Measurements from ENCODE around the gene ZNF143.

The ZNF143 gene

GRCh38 chr11:9550191-9550628, 89.4 kb downstream of the ZNF143 start:
- no peak for DNase-seq

GRCh38 chr11:9561279-9561982, 100.6 kb downstream of the ZNF143 start:
- no peak for DNase-seq

- no peak for DNase-seq
Observed at GRCh38 chr11:9562716-9563115, 101.9 kb downstream of the ZNF143 start.

- DNase-seq: no peak
Observed at GRCh38 chr11:9563196-9563730, 102.5 kb downstream of the ZNF143 start.

- peak; percentile 65 for DNase-seq
Observed at GRCh38 chr11:9565822-9566560, 105.2 kb downstream of the ZNF143 start.

- DNase-seq: no peak
Observed at GRCh38 chr11:9566561-9567063, 105.8 kb downstream of the ZNF143 start.

GRCh38 chr11:9567401-9567800, 106.6 kb downstream of the ZNF143 start:
- DNase-seq: no peak

GRCh38 chr11:9568161-9568853, 107.5 kb downstream of the ZNF143 start:
- no peak for DNase-seq

GRCh38 chr11:9568854-9569587, 108.2 kb downstream of the ZNF143 start:
- peak; percentile 55 for DNase-seq

GRCh38 chr11:9569588-9570164, 108.9 kb downstream of the ZNF143 start:
- no peak for DNase-seq

- DNase-seq: no peak
Observed at GRCh38 chr11:9570313-9571025, 109.7 kb downstream of the ZNF143 start.

- no peak for DNase-seq
Observed at GRCh38 chr11:9571071-9571762, 110.4 kb downstream of the ZNF143 start.

- no peak for DNase-seq
Observed at GRCh38 chr11:9571763-9572115, 110.9 kb downstream of the ZNF143 start.

- DNase-seq: peak; percentile 97
Observed at GRCh38 chr11:9573052-9573774, 112.4 kb downstream of the ZNF143 start, which contains the start of gene WEE1. TSS of gene WEE1 (plus strand) at chr11:9573670. CDS start at chr11:9573934, 264 bp downstream.

GRCh38 chr11:9573775-9574621, 113.2 kb downstream of the ZNF143 start:
- peak; percentile 21 for DNase-seq

- peak; percentile 31 for DNase-seq
Observed at GRCh38 chr11:9574622-9575259, 113.9 kb downstream of the ZNF143 start.

GRCh38 chr11:9575260-9576240, 114.7 kb downstream of the ZNF143 start:
- peak; percentile 34 for DNase-seq

All from CD4-positive, alpha-beta T cell treated with Interleukin-17A for 1 hour (primary cell).